ENCODE measurements around the gene ECI1.
"Not testable (repeated sequence)": the region's sequence is repeated elsewhere in the genome, so short reads cannot be mapped to it uniquely, and the experiment has no call there.

- TF ChIP-seq REST (IDR thresholded peaks at IDR 0.05; ENCODE audit: low read depth); CTCF (IDR thresholded peaks at IDR 0.05 in 2 of 3, conservative IDR thresholded peaks at IDR 0.05 in 1 of 3; ENCODE audit: borderline replicate concordance in 1 of 3, insufficient read depth in 1 of 3, low read depth in 2 of 3, low read length in 2 of 3); CEBPB (IDR thresholded peaks at IDR 0.05; ENCODE audit: low read depth); EZH2 (IDR thresholded peaks at IDR 0.05); CBX3 (IDR thresholded peaks at IDR 0.05; ENCODE audit: low read depth); ZNF274 (IDR thresholded peaks at IDR 0.05; ENCODE audit: low read depth, low read length); FOSL1 (IDR thresholded peaks at IDR 0.05; ENCODE audit: low read depth): not testable (repeated sequence)
These were observed 7.1 kb upstream of the ECI1 start for GRCh38 chr16:2258530-2258929.

Data from HCT116 (cell line).